GM19239 (cell line): ENCODE measurements around the gene WNT10A.

Experiments used
- DNase-seq: peaks from one replicate; pipeline ENCODE4 v3.0.0; 2011; ENCODE audit warnings: low spot score; ENCODE audit not compliant: insufficient read length
- FAIRE-seq: peaks from 2 replicates; lab custom pipeline; 2011; peaks lifted over from hg19 to GRCh38; lab: Jason Lieb, UNC

The WNT10A gene

GRCh38 chr2:218875692-218876246, 4.9 kb upstream of the WNT10A start:
- FAIRE-seq, result no peak
- DNase-seq, result no peak

GRCh38 chr2:218876562-218877219, 4.0 kb upstream of the WNT10A start:
- FAIRE-seq (peak; percentile 94), DNase-seq (peak; percentile 65)

GRCh38 chr2:218877331-218877730, 3.3 kb upstream of the WNT10A start:
- FAIRE-seq (no peak), DNase-seq (no peak)

- FAIRE-seq (no peak), DNase-seq (no peak)
These were observed 2.8 kb upstream of the WNT10A start for GRCh38 chr2:218877891-218878290.

GRCh38 chr2:218878486-218878885, 2.2 kb upstream of the WNT10A start:
- no peak for FAIRE-seq

GRCh38 chr2:218878926-218879761, 1.5 kb upstream of the WNT10A start:
- FAIRE-seq (no peak), DNase-seq (no peak)

More at GRCh38 chr2:218878486-218878885, 2.2 kb upstream of the WNT10A start:
- DNase-seq, result no peak

GRCh38 chr2:218879776-218880101, 913 bp upstream of the WNT10A start:
- FAIRE-seq, result no peak

GRCh38 chr2:218880859-218881594, 375 bp downstream of the WNT10A start:
- no peak for DNase-seq
- peak; percentile 42 for FAIRE-seq

More at GRCh38 chr2:218879776-218880101, 913 bp upstream of the WNT10A start:
- DNase-seq, result no peak

- DNase-seq (no peak), FAIRE-seq (no peak)
These were observed 1.2 kb downstream of the WNT10A start for GRCh38 chr2:218881744-218882460.

- DNase-seq (no peak), FAIRE-seq (no peak)
These were observed 1.8 kb downstream of the WNT10A start for GRCh38 chr2:218882461-218882816.

- FAIRE-seq (no peak), DNase-seq (no peak)
These were observed 2.3 kb downstream of the WNT10A start for GRCh38 chr2:218882866-218883366.

GRCh38 chr2:218883491-218884490, 3.1 kb downstream of the WNT10A start:
- peak; percentile 33 for DNase-seq
- FAIRE-seq, result peak; percentile 71

GRCh38 chr2:218884519-218884918, 3.9 kb downstream of the WNT10A start:
- FAIRE-seq, result peak; percentile 8
- DNase-seq, result peak; percentile 1

GRCh38 chr2:218885981-218886947, 5.6 kb downstream of the WNT10A start:
- DNase-seq (peak; percentile 65), FAIRE-seq (peak; percentile 99)

GRCh38 chr2:218887079-218887478, 6.4 kb downstream of the WNT10A start:
- peak; percentile 1 for DNase-seq
- FAIRE-seq, result peak; percentile 70

GRCh38 chr2:218888341-218888740, 7.7 kb downstream of the WNT10A start:
- no peak for DNase-seq
- no peak for FAIRE-seq

GRCh38 chr2:218889937-218890336, 9.3 kb downstream of the WNT10A start:
- FAIRE-seq (no peak), DNase-seq (no peak)

GRCh38 chr2:218890369-218890768, 9.7 kb downstream of the WNT10A start:
- FAIRE-seq, result no peak
- no peak for DNase-seq
